Measurements from ENCODE around the gene LGALS3. TPM values are rescaled to one million over a fixed set of nuclear protein-coding genes. Genes with fewer than 3 reads are reported as not detected.

LGALS3 gene
- polyA plus RNA-seq, 4 donors, result 593 to 2,279 (median 1,750) TPM

DNA sequence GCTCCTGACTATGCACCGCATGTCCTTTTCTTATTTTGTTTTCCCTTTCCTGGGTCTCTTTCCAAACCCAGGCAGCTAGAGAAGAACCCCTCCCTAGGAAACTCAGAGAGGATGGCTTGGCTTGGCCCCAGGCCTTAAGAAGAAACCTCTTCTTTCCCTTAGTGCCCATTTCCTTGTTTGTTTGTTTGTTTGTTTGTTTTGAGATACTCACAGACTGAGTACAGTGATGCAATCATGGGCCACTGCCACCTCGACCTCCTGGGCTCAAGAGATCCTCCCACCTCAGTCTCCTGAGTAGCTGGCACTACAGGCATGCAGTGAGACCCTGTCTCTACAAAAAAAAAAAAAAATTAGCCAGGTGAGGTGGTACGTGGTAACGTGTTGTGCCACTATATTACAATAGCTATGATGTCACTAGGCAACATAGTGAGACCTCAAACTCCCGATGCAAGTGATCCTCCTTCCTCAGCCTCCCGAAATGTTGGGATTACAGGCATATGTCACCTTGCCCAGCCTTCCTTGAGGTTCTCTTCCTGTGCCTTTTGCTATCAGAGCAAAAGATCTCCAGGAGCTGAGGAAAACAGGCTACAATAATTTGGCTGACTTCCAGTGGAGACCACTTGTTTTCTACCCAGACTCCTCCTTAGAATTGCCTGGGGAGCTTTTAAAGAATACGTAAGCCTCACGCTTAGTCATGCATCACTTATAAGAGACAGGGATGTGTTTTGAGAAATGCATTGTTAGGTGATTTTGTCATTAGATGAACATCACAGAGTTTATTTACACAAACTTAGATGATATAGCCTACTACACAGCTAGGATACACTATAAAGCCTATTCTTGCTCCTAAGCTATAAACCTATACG, 34.5 kb upstream of the LGALS3 start:
- no peak overlapping the region for H3K4me3 ChIP-seq (ENCODE audit: low read depth in 1 of 3, low read length in 3 of 3)
- WGBS, 3 donors, result 80 to 85% (median 84%) methylated on average over 9 of the region's 9 CpGs
- no peaks in the 10 kb centered on the region for H3K27me3 ChIP-seq (ENCODE audit: control insufficient read depth in 3 of 3, insufficient read depth in 3 of 3, low read length in 3 of 3)
- peaks cover 9 to 34% (median 10%) of the 10 kb centered on the region in 3 donors for H3K4me1 ChIP-seq (ENCODE audit: control insufficient read depth in 3 of 3, insufficient read depth in 2 of 3, low read depth in 1 of 3, low read length in 2 of 3)
- peaks cover 0 to 4% (median 0%) of the 10 kb centered on the region in 3 donors for H3K36me3 ChIP-seq (ENCODE audit: control insufficient read depth in 3 of 3, insufficient read depth in 2 of 3, low read depth in 1 of 3, low read length in 3 of 3)
- no peak for DNase-seq
- H3K27ac ChIP-seq (ENCODE audit: low read depth in 1 of 3, low read length in 2 of 3), result no peak overlapping the region
- FAIRE-seq, result no peak
- H3K9me3 ChIP-seq (ENCODE audit: control insufficient read depth in 2 of 2, insufficient read depth in 1 of 2, low read depth in 1 of 2, low read length in 1 of 2), result no peaks in the 10 kb centered on the region

DNA sequence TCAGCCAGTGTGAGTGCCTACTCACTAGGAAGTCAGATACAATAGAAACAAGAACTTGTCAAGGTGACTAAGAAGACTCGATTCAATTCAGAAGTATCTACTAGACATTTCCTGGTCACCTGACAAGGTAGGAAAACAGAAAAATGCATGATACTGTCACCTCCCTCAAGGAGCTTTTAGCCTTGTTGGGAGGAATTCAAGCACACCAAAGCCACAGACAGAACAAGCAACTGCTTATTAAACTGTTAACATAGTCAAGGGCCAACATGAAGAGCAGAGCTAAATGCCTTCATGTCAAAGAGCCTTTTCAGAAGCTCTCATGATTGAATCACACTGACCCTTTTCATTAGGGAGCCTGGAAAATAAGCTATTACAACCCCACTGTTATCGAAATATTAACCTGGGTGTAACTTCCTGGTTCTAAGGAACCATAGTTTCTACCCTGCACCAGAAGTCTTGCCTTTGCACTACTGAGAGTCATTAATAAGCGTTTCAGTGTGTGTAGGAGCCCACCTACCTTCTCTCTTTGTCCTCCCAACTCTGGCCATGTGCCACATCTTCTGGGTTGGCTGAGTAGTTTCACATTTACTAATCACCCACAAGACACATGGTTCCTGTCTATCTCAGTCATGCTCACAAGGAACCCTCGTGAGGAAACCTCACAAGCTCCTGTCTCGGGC, 31.0 kb upstream of the LGALS3 start:
- no peak overlapping the region for H3K4me3 ChIP-seq (ENCODE audit: low read depth in 1 of 3, low read length in 3 of 3)
- H3K27me3 ChIP-seq (ENCODE audit: control insufficient read depth in 3 of 3, insufficient read depth in 3 of 3, low read length in 3 of 3), result no peaks in the 10 kb centered on the region
- no peak for FAIRE-seq
- H3K9me3 ChIP-seq (ENCODE audit: control insufficient read depth in 2 of 2, insufficient read depth in 1 of 2, low read depth in 1 of 2, low read length in 1 of 2), result no peaks in the 10 kb centered on the region
- H3K4me1 ChIP-seq (ENCODE audit: control insufficient read depth in 3 of 3, insufficient read depth in 2 of 3, low read depth in 1 of 3, low read length in 2 of 3), result peaks cover 4 to 40% (median 27%) of the 10 kb centered on the region in 3 donors
- H3K27ac ChIP-seq (ENCODE audit: low read depth in 1 of 3, low read length in 2 of 3), result peak overlapping the region; percentile 79 to 88 (median 86)
- DNase-seq, result peak; percentile 54 to 63
- 28 to 41% (median 32%) methylated on average over 5 of the region's 5 CpGs for WGBS, 3 donors
- peaks cover 0 to 4% (median 0%) of the 10 kb centered on the region in 3 donors for H3K36me3 ChIP-seq (ENCODE audit: control insufficient read depth in 3 of 3, insufficient read depth in 2 of 3, low read depth in 1 of 3, low read length in 3 of 3)

DNA sequence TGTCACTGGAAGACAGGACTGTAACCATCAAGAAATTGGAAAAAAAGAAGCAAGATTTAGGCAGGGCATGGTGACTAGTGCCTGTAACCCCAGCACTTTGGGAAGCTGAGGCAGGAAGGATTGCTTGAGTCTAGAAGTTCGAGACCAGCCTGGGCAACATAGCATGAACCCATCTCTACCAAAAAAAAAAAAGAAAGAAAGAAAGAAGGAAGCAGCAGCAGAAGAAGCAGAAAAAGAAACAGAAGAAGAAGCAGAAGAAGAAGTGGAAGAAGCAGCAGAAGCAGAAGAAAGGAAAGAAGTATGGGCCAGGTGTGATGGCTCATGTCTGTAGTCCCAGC, 30.5 kb upstream of the LGALS3 start:
- no peaks in the 10 kb centered on the region for H3K9me3 ChIP-seq (ENCODE audit: control insufficient read depth in 2 of 2, insufficient read depth in 1 of 2, low read depth in 1 of 2, low read length in 1 of 2)
- peaks cover 6 to 44% (median 30%) of the 10 kb centered on the region in 3 donors for H3K4me1 ChIP-seq (ENCODE audit: control insufficient read depth in 3 of 3, insufficient read depth in 2 of 3, low read depth in 1 of 3, low read length in 2 of 3)
- DNase-seq, result no peak
- H3K4me3 ChIP-seq (ENCODE audit: low read depth in 1 of 3, low read length in 3 of 3), result no peak overlapping the region
- no peak for FAIRE-seq
- 72 to 88% (median 83%) methylated on average over 1 of the region's 1 CpG for WGBS, 3 donors
- H3K27ac ChIP-seq (ENCODE audit: low read depth in 1 of 3, low read length in 2 of 3), result peak overlapping the region; percentile 79 to 88 (median 86)
- H3K27me3 ChIP-seq (ENCODE audit: control insufficient read depth in 3 of 3, insufficient read depth in 3 of 3, low read length in 3 of 3), result no peaks in the 10 kb centered on the region
- peaks cover 0 to 4% (median 0%) of the 10 kb centered on the region in 3 donors for H3K36me3 ChIP-seq (ENCODE audit: control insufficient read depth in 3 of 3, insufficient read depth in 2 of 3, low read depth in 1 of 3, low read length in 3 of 3)

DNA sequence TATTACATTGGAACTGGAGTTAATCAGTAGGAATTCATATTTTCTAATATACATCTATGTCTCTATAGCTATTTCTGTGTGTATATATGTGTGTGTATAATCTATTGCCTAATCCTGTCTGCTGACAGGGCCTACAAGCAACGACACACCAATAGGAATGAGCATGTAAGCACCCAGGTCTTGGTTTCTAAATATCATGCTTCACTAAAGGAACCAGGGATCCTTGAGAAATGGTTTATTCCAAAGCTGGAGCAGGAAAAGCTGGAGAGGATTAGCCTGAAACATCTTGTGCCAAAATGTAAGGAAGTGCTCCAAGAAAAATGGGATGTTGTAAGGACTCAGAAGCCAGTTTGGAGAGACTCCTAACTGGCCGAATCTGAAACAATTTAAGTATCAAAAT, 29.3 kb upstream of the LGALS3 start:
- no peaks in the 10 kb centered on the region for H3K27me3 ChIP-seq (ENCODE audit: control insufficient read depth in 3 of 3, insufficient read depth in 3 of 3, low read length in 3 of 3)
- H3K4me3 ChIP-seq (ENCODE audit: low read depth in 1 of 3, low read length in 3 of 3), result no peak overlapping the region
- WGBS, 3 donors, result 60 to 82% (median 79%) methylated on average over 2 of the region's 2 CpGs
- H3K27ac ChIP-seq (ENCODE audit: low read depth in 1 of 3, low read length in 2 of 3), result peak overlapping the region in 2 of 3 donors; percentile 12 to 24
- peaks cover 11 to 56% (median 39%) of the 10 kb centered on the region in 3 donors for H3K4me1 ChIP-seq (ENCODE audit: control insufficient read depth in 3 of 3, insufficient read depth in 2 of 3, low read depth in 1 of 3, low read length in 2 of 3)
- H3K9me3 ChIP-seq (ENCODE audit: control insufficient read depth in 2 of 2, insufficient read depth in 1 of 2, low read depth in 1 of 2, low read length in 1 of 2), result peaks cover 0 to 9% of the 10 kb centered on the region in 2 donors
- FAIRE-seq, result no peak
- no peaks in the 10 kb centered on the region for H3K36me3 ChIP-seq (ENCODE audit: control insufficient read depth in 3 of 3, insufficient read depth in 2 of 3, low read depth in 1 of 3, low read length in 3 of 3)
- peak in 1 of 2 donors; percentile 60 for DNase-seq

DNA sequence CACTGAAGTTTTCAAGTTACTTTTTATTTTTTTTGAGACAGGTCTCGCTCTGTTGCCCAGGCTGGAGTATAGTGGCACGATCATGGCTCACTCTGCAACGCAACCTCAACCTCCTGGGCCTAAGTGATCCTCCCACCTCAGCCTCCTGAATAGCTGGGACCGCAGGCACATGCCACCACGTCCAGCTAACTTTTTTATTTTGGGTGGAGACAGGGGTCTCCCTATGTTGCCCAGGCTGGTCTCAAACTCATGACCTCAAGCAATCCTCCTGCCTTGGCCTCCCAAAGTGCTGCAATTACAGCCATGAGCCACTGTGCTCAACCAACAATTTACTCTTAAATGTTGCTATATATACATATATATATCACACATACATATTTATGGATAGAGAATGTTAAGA, 27.4 kb upstream of the LGALS3 start:
- DNase-seq, result no peak
- peaks cover 0 to 9% of the 10 kb centered on the region in 2 donors for H3K9me3 ChIP-seq (ENCODE audit: control insufficient read depth in 2 of 2, insufficient read depth in 1 of 2, low read depth in 1 of 2, low read length in 1 of 2)
- 92 to 96% (median 95%) methylated on average over 5 of the region's 5 CpGs for WGBS, 3 donors
- H3K27me3 ChIP-seq (ENCODE audit: control insufficient read depth in 3 of 3, insufficient read depth in 3 of 3, low read length in 3 of 3), result no peaks in the 10 kb centered on the region
- H3K4me3 ChIP-seq (ENCODE audit: low read depth in 1 of 3, low read length in 3 of 3), result no peak overlapping the region
- peaks cover 11 to 62% (median 43%) of the 10 kb centered on the region in 3 donors for H3K4me1 ChIP-seq (ENCODE audit: control insufficient read depth in 3 of 3, insufficient read depth in 2 of 3, low read depth in 1 of 3, low read length in 2 of 3)
- peak overlapping the region; percentile 94 to 100 (median 97) for H3K27ac ChIP-seq (ENCODE audit: low read depth in 1 of 3, low read length in 2 of 3)
- H3K36me3 ChIP-seq (ENCODE audit: control insufficient read depth in 3 of 3, insufficient read depth in 2 of 3, low read depth in 1 of 3, low read length in 3 of 3), result no peaks in the 10 kb centered on the region
- no peak for FAIRE-seq

DNA sequence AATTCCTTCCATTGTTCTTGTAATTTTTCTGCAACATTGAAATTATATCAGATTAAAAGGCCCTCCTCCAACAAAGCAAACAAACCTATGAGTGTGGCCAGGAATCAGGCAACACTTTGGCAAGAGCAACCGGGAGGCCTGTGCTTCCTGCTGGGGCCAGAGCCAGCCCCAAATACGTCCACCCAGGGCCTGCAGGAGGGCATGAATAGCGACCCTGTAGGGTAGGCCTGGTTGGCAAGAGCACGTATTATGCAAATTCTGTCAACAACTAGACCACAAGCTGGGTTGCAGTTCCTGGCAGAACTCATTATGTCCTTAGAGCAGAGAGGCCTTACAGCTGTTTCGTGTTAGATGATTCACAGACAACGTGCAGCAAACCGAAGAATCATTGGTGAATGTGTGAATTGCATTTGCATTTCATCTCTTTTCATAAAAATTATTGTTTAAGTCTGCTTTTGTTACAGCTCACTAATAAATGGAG, 26.9 kb upstream of the LGALS3 start:
- FAIRE-seq, result no peak
- no peak overlapping the region for H3K4me3 ChIP-seq (ENCODE audit: low read depth in 1 of 3, low read length in 3 of 3)
- no peaks in the 10 kb centered on the region for H3K27me3 ChIP-seq (ENCODE audit: control insufficient read depth in 3 of 3, insufficient read depth in 3 of 3, low read length in 3 of 3)
- peaks cover 11 to 61% (median 42%) of the 10 kb centered on the region in 3 donors for H3K4me1 ChIP-seq (ENCODE audit: control insufficient read depth in 3 of 3, insufficient read depth in 2 of 3, low read depth in 1 of 3, low read length in 2 of 3)
- peak overlapping the region; percentile 94 to 100 (median 97) for H3K27ac ChIP-seq (ENCODE audit: low read depth in 1 of 3, low read length in 2 of 3)
- no peaks in the 10 kb centered on the region for H3K36me3 ChIP-seq (ENCODE audit: control insufficient read depth in 3 of 3, insufficient read depth in 2 of 3, low read depth in 1 of 3, low read length in 3 of 3)
- 2 to 5% (median 2%) methylated on average over 7 of the region's 7 CpGs for WGBS, 3 donors
- peaks cover 0 to 9% of the 10 kb centered on the region in 2 donors for H3K9me3 ChIP-seq (ENCODE audit: control insufficient read depth in 2 of 2, insufficient read depth in 1 of 2, low read depth in 1 of 2, low read length in 1 of 2)
- peak; percentile 75 to 77 for DNase-seq

DNA sequence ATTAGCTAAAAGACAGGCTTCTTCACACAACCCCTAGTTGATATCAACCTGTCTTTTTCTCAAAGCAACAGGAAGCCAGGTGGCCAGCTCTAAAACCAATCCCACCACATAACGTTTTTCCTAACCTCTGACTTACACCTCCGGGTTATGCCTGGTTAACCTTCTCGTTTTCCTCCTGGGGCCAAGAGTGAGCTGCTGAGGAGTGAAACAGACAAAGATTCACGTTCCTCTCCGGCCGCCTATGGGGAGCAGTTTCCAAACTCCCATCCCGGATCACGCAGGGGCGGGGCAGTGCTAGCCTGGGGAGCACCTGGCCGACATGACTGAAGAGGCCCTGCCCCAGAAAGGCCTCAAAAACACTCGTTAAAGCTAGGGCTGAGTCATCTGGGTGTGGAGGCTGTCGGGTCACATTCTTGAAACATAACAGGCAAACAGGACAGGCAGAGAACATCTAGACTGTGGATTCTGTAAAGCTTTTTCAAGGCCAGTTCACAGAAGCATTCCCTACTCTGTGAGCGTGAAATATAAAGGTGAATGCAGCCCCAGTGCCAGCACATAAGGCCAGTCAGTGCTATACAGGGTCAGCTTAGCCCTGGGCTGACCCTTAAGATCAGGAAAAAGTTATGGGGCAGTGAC, 25.9 kb upstream of the LGALS3 start:
- Histone ChIP-seq H3K27ac (ENCODE audit: low read depth in 1 of 3, low read length in 2 of 3) (peak overlapping the region; percentile 94 to 100 (median 97)), H3K36me3 (ENCODE audit: control insufficient read depth in 3 of 3, insufficient read depth in 2 of 3, low read depth in 1 of 3, low read length in 3 of 3) (no peaks in the 10 kb centered on the region), H3K4me1 (ENCODE audit: control insufficient read depth in 3 of 3, insufficient read depth in 2 of 3, low read depth in 1 of 3, low read length in 2 of 3) (peaks cover 10 to 60% (median 40%) of the 10 kb centered on the region in 3 donors), H3K9me3 (ENCODE audit: control insufficient read depth in 2 of 2, insufficient read depth in 1 of 2, low read depth in 1 of 2, low read length in 1 of 2) (peaks cover 0 to 9% of the 10 kb centered on the region in 2 donors), H3K4me3 (ENCODE audit: low read depth in 1 of 3, low read length in 3 of 3) (peak overlapping the region in 1 of 3 donors; percentile 25), H3K27me3 (ENCODE audit: control insufficient read depth in 3 of 3, insufficient read depth in 3 of 3, low read length in 3 of 3) (no peaks in the 10 kb centered on the region)
- FAIRE-seq (no peak), DNase-seq (peak; percentile 96 to 99)
- 4 to 22% (median 8%) methylated on average over 13 of the region's 13 CpGs for WGBS, 3 donors

Data from small intestine (tissue), 7 donors.